Left cardiac atrium (tissue), 4 donors: ENCODE data around the gene UCHL5. TPM values are rescaled to one million over a fixed set of nuclear protein-coding genes. Genes with fewer than 3 reads are reported as not detected.

Experiments
- ATAC-seq, 2 donors: fragments of 200-7000 bp; cut with Tn5 transposase; one replicate each; pipeline ENCODE4 v1.9.1; 2020; ENCODE audit warnings: mild to moderate bottlenecking in 2 of 2, moderate library complexity in 2 of 2
- DNase-seq: peaks from one replicate; pipeline ENCODE4 v3.0.0-alpha.2; 2020
- intact Hi-C, 2 donors: fragments of 100-400 bp; cut with DNase I; formaldehyde crosslinking; loops; one replicate each; pipeline versions ENCODE4 v1.14.1 to v1.15.1; 2022 to 2023
- total RNA-seq, 2 donors: library from RNA; stranded (reverse); fragmentation: NEBNext Ultra II Directional; extraction: Animal tissue kit (Norgen Biotek cat#: 25700); gene quantifications; one replicate each; pipeline ENCODE4 v1.2.1, GENCODE V29; 2021
- donor health status: DM: no; HTN: yes; CAD: no.
- donor health status: DM: no; HTN: yes; CAD: no; lungs with severe emphysema.
- donor health status: DM: yes; HTN: yes; CAD: no.
- donor health status: Dilated cardiomyopathy.

Gene UCHL5
- total RNA-seq, 2 donors from 2014 or later = 28.1 to 33.6 TPM

DNA sequence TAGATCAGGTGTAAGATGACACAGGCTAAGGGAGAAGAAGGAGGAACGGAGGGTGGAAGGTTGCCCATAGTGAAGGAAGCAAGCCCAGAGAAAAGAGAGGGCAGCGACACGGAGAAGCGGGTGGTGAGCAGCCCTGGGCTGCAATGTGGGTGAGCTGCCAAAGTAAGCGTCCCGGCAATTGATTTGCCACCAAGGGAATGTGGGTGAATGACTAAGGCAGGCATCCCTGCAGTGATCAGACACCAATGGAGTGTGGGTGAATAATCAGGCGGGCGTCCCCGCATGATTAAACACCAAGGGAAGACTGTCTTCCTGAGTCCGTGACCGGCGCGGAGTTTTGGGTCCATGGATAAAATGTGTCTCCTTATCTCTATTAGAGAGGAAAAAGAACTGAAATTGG is 79.6 kb downstream of the UCHL5 start:
- ATAC-seq (no peak), DNase-seq (no peak)
- intact Hi-C loops = no loop called here

DNA sequence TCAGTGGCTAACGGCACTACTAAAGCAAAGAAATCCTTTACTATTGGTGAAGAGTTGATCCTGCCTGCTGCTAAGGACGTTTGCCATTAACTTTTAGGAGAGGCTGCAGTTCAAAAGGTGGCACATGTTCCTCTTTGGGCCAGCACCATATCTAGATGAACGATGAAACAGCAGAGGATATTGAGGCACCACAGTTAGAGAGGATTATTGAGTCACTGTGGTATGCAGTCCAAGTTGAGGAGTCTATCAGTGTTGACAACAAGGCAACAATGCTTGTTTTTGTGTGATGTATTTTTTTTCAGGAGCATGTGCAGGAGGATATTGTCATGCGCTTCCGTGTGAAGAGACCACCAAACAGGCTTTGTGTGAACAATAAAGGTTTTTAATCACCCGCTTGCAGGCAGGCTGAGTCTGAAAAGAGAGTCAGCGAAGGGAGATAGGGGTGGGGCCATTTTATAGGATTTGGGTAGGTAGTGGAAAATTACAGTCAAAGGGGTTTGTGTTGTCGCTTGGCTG is 80.9 kb downstream of the UCHL5 start:
- DNase-seq (no peak), ATAC-seq (no peak)
- intact Hi-C loops = no loop called here

DNA sequence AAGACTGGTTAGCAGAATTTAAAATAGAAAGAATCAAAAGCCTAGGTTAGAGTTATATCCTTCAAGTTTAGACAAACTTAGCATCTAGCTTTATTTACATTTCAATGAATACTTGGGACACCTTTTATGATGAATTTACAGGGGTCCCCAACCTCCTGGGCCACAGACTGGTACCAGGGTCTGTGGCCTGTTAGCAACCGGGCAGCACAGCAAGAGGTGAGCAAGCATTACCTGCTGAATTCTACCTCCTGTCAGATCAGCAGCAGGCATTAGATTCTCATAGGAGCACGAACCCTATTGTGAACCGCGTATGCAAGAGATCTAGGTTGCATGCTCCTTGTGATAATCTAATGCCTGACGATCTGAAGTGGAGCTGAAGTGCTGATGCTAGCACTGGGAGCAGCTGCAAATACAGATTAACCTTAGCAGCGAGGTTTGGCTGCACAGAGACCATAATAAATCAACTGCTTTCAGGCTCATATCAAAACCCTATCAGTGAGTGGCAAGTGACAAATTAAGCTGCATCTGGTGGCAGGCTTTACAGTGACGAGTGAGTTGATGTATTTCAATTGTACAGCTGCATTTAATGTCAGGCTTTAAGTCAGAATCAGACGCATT is 82.0 kb downstream of the UCHL5 start:
- intact Hi-C loops = no loop called here
- no peak for ATAC-seq
- DNase-seq = no peak

DNA sequence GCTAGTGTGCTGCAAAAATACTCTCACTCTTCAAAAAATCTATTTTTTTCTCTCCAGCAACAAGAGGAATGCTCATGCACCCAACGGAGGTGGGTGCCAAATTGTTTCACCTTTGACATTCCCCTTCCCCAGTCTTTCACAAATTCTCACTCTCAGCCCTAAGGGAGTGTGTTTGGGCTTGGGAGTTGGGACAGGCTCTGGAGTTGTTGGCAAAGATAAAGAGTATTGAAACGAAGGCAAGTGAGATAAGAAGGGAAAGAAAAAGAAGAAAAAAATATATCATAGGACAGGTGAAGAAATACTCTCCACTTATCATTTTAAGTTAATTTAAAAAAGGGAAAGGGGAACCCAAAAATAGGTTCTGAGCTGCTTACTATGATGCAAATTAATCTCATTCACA is 82.6 kb downstream of the UCHL5 start:
- intact Hi-C loops = no loop called here
- no peak for ATAC-seq
- DNase-seq = no peak

DNA sequence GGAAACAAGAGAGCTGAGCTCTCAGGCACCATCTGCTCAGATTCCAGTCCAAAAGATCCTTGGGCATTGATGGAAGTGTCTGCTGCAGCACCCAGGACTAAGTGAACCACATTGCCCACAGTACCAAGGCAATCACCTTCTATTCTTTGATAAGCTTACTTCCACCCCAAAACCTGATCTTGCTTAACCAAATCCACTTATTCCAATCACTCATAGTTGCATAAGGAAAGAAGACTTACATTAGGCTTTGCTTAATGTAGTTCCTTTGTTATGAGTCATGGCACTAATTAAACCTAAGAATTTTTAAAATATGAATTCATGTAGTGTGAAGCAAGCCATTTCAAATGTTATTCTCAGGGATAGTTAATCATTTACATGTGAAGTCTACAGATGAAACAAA is 84.5 kb downstream of the UCHL5 start:
- ATAC-seq (no peak), DNase-seq (no peak)
- intact Hi-C loops = no loop called here

DNA sequence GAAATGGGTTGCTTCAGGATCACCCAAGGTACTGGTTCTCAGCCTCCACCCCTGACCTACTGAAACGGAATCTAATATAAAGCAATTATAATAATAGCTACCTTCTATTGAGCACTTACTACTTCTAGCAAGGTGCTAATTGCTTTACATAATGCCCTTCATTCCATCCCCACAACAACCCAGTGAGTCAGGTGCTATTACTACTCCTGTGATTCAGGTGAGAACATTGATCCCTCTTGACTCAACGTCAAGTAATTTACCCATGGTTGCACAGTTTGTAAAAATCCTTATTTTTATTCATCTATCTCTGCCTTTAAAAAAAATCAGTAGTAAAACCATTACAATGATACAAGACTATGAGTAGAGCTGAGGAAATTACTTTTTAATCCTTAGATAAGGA is 85.2 kb downstream of the UCHL5 start:
- ATAC-seq = no peak
- DNase-seq = no peak
- intact Hi-C loops = no loop called here

DNA sequence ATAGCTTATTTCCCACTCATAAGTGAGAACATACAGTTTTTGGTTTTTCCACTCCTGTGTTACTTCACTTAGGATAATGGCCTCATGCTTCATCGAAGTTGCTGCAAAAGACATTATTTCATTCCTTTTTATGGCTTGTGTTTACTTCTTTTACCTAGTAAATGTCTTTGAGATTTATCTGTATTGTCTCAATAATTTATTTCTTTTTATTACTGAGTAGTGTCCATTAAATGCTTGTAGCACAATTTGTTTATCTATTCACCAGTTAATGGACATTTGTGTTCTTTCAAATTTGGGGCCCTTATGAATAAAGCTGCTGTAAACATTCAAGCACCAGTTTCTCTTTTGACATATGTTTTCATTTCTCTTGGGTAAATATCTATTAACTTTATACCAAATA is 86.0 kb downstream of the UCHL5 start:
- intact Hi-C loops = no loop called here
- DNase-seq (no peak), ATAC-seq (no peak)

DNA sequence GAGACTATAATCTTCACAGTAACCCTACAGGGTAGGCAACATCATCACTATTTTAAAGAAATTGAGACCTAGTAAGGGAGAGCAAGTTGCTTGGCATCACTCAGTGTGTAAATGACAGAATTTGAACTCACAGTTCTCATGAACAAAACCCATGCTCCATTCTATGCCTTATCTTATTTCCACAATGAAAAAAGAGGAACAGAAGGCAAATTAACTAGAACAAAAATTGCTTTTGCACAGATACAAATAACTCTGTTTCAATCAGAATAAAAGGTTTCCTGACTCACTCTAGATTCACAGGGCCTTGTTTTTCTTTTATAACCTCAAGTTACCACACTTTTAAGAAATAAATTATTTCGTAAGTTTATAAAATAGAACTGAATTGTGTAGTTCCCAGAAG is 90.1 kb downstream of the UCHL5 start:
- intact Hi-C loops = no loop called here
- DNase-seq (no peak), ATAC-seq (no peak)

DNA sequence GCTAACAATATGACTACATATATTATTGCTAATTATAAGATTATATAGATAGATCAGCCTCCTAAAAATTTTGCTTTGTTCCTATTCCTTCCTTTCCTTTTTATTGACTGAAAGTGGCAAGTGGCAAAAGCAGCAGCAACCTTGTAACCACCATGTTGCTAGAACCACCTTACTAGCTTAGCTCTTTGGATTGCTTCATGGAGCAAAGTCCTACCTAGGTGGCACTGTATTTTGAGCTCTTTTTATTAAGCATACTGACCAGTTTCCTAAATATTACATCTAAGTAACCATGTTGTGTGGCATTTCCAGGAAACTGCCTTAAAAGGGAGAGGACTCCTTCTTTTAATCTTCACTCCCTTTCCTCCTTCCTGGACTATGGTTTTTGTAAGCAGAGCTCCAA is 90.8 kb downstream of the UCHL5 start:
- no peak for ATAC-seq
- intact Hi-C loops = no loop called here
- DNase-seq = no peak

DNA sequence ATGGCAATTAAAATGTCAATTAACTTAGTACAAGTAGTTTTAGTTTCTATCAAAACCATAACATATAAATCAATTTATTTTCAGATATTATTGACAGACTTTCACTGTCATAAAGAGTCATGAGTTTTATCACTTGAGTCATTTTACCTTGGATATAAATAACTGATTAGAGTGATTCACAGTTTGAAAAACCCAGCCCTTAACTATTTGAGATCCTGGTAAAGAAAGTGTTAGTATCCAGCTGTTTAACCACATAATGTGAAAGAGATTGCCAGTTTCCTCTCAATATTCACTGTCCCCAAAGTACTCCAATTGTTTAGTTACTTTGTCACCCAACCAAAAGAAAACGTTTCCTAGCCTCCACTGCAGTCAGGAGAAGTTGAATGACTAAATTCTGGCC is 91.3 kb downstream of the UCHL5 start:
- intact Hi-C loops = no loop called here
- ATAC-seq (no peak), DNase-seq (no peak)

DNA sequence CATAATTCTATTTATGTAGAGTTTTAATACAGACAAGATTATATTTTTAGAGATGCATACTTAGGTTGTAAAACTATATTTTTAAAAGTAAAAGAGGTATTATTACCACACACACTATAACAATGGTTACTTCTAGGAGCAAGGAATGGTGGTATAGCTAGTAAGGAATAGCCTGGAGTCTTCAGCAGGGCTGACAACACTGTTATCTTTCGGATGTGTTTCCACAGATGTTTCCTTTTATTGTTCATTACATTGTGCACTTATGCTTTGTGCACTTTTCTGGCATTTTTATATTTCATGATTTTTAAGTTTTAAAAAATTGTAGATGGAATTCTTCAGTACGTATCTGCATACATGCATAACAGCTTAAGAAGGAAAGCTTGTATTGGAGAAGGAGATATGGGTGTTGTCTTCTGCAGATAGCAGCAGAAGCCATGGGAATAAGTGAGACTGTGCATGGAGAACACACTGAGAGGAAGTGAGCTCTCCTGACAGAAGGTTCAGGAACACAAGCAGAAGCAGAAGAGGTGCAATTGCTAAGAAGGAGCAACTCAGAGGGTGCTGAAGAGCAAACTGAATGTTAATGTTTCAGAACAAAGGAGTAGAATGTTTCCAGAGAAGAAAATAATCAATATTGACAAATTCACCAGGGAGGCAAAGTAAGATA is 91.8 kb downstream of the UCHL5 start:
- ATAC-seq (no peak), DNase-seq (no peak)
- intact Hi-C loops = no loop called here

DNA sequence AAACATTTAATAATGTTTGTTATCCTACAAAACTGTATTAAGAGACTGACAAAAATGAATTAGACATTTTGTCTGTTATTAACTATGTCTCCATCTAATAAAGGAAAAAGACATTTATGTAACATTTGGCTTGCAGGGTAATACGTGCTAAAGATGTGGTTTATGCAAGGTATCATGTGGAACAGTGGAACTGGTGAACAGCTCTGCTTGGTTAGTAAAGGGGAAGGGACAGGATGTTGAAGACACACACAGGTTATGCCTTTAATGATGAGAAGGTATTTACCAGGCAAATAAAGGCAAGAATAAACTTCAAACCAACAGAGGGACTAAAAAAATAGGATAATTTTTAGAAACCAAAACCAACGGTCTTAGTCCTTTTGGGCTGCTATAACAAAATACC is 93.1 kb downstream of the UCHL5 start:
- intact Hi-C loops = no loop called here
- no peak for DNase-seq
- no peak for ATAC-seq

DNA sequence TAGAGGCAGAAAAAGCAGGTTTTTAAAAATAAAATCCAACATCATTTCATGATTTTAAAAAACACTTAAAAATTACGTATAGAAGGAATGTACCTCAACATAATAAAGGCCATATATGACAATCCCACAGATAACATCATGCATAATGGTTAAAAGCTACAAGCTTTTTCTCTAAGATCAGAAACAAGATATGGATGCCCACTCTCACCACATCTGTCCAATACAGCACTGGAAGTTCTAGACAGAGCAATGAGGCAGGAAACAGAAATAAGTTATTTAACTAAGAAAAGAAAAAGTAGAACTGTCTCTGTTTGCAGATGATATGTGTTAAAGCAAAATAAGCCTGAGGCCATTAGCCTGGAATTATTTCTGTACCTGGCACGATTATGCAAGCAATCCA is 96.3 kb downstream of the UCHL5 start:
- DNase-seq (no peak), ATAC-seq (no peak)
- intact Hi-C loops = no loop called here

Other genes with a start within 250 kb of the UCHL5 start
- 10 to 100 TPM; 51.7 to 58.2 TPM for gene RO60, start 252 bp upstream of the UCHL5 start, total RNA-seq
- 10 to 100 TPM; 24.5 to 27.0 TPM for gene GLRX2, start 46.1 kb upstream of the UCHL5 start, total RNA-seq
- 10 to 100 TPM; 40.4 to 42.8 TPM for gene CDC73, start 62.7 kb upstream of the UCHL5 start, total RNA-seq
- 10 to 100 TPM; 26.4 to 48.6 TPM for gene B3GALT2, start 127.3 kb upstream of the UCHL5 start, total RNA-seq